Tibial nerve (tissue), 4 donors: ENCODE results near the gene LSM10. TPM values are rescaled to one million over a fixed set of nuclear protein-coding genes. Genes with fewer than 3 reads are reported as not detected.

Experiments used
- DNase-seq, 2 donors: peaks; one replicate each; pipeline ENCODE4 v3.0.0-alpha.2; 2019; ENCODE audit warnings: low spot score in 2 of 2
- H3K27ac ChIP-seq, 4 donors: fragments of 200-600 bp; sonication (generic) in 3 of 4; one replicate each; pipeline ENCODE4 v1.5.1; 2017 to 2019; ENCODE audit warnings: mild to moderate bottlenecking in 1 of 4
- H3K27me3 ChIP-seq, 2 donors: fragments of 200-600 bp; sonication (generic) in 1 of 2; one replicate each; pipeline versions ENCODE4 v1.5.1 to v1.6.0; 2017 to 2019
- H3K36me3 ChIP-seq, 3 donors: fragments of 200-600 bp; sonication (generic); one replicate each; pipeline ENCODE4 v1.5.1; 2018 to 2019
- H3K4me1 ChIP-seq, 4 donors: fragments of 200-600 bp; sonication (generic) in 3 of 4; one replicate each; pipeline ENCODE4 v1.5.1; 2017 to 2019
- H3K4me3 ChIP-seq, 4 donors: fragments of 200-600 bp; sonication (generic) in 3 of 4; one replicate each; pipeline ENCODE4 v1.5.1; 2017 to 2019; ENCODE audit warnings: mild to moderate bottlenecking in 1 of 4, moderate library complexity in 1 of 4
- H3K9me3 ChIP-seq, 4 donors: fragments of 200-600 bp; sonication (generic) in 3 of 4; one replicate each; pipeline ENCODE4 v1.5.1; 2017 to 2019
- EP300 ChIP-seq, 2 donors: sonication (generic); formaldehyde crosslinking; IDR thresholded peaks; one replicate each; pipeline ENCODE4 v1.6.1; 2017; ENCODE audit warnings: antibody characterized with exemption in 2 of 2, mild to moderate bottlenecking in 1 of 2
- POLR2A ChIP-seq, 2 donors: fragments of 450-650 bp; IDR thresholded peaks; one replicate each; pipeline ENCODE4 v1.6.1; 2017; ENCODE audit warnings: antibody characterized with exemption in 2 of 2, mild to moderate bottlenecking in 2 of 2, moderate library complexity in 2 of 2
- whole genome bisulfite sequencing, 2 donors: methylation state at CpG; one replicate each; pipeline ENCODE4 v1.1.5; 2018; 5-methylcytosine and 5-hydroxymethylcytosine counted together
- total RNA-seq, 4 donors: library from RNA; depleted of rRNA; stranded (reverse); fragments of >200 nt; gene quantifications; one replicate each; pipeline ENCODE4 v1.1.0, GENCODE V29; 2016
- TF ChIP-seq, protein P1 (sequence below), 5 experiments: fragments of 200-600 bp in 3 of 5; fragments of 450-650 bp in 2 of 5; sonication (generic) in 3 of 5; IDR thresholded peaks; one replicate each; pipeline ENCODE4 v1.5.1; 2016 to 2019; ENCODE audit warnings: antibody characterized with exemption in 5 of 5, mild to moderate bottlenecking in 3 of 5, moderate library complexity in 2 of 5

LSM10 gene
- total RNA-seq, 4 donors from 2014 or later = 10.2 to 75.6 (median 34.7) TPM

- no peak for DNase-seq
- 80 to 93% methylated on average over 3 of the region's 3 CpGs for WGBS, 2 donors
- peak overlapping the region; percentile 19 to 72 (median 48) for H3K27ac ChIP-seq
- H3K27me3 ChIP-seq = no peaks in the 10 kb centered on the region
- no peaks in the 10 kb centered on the region for H3K9me3 ChIP-seq
- H3K4me1 ChIP-seq = peaks cover 0 to 73% (median 19%) of the 10 kb centered on the region in 4 donors
- H3K36me3 ChIP-seq = peaks cover 0 to 9% (median 0%) of the 10 kb centered on the region in 3 donors
- no peak overlapping the region for H3K4me3 ChIP-seq
- TF ChIP-seq EP300 (IDR thresholded peaks at IDR 0.05) (no peak), POLR2A (IDR thresholded peaks at IDR 0.05) (no peak)
- TF ChIP-seq, protein P1, sequence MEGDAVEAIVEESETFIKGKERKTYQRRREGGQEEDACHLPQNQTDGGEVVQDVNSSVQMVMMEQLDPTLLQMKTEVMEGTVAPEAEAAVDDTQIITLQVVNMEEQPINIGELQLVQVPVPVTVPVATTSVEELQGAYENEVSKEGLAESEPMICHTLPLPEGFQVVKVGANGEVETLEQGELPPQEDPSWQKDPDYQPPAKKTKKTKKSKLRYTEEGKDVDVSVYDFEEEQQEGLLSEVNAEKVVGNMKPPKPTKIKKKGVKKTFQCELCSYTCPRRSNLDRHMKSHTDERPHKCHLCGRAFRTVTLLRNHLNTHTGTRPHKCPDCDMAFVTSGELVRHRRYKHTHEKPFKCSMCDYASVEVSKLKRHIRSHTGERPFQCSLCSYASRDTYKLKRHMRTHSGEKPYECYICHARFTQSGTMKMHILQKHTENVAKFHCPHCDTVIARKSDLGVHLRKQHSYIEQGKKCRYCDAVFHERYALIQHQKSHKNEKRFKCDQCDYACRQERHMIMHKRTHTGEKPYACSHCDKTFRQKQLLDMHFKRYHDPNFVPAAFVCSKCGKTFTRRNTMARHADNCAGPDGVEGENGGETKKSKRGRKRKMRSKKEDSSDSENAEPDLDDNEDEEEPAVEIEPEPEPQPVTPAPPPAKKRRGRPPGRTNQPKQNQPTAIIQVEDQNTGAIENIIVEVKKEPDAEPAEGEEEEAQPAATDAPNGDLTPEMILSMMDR (IDR thresholded peaks at IDR 0.05) = no peak
Observed at GRCh38 chr1:36380782-36381181, 16.9 kb downstream of the LSM10 start.

DNA sequence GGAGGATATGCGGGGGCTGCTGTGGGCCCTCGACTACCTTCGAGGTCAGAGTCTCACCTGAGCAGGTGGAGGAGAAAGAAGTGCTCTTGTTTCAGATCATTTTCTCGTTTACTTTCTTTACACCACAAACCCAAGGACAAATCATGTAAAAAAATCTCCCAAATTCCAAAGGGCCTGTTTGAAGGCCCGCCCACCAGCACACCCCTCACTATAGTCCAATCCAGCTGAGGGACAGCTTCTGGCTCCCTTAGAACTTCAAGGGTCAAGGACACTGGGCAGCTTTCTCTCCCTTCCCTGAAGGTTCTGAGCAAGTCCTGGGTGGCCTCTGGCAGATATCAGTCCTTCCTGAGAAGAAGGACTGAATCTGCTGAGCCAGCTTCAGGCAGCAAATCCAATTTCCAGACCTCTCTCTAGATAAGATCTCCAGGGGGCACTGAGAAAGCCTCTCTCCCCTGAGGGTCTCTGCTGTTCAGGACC is 17.5 kb downstream of the LSM10 start:
- no peak for DNase-seq
- H3K9me3 ChIP-seq = no peaks in the 10 kb centered on the region
- 80 to 83% methylated on average over 5 of the region's 5 CpGs for WGBS, 2 donors
- H3K4me1 ChIP-seq = peaks cover 0 to 79% (median 20%) of the 10 kb centered on the region in 4 donors
- peak overlapping the region; percentile 38 to 72 (median 48) for H3K27ac ChIP-seq
- H3K27me3 ChIP-seq = no peaks in the 10 kb centered on the region
- H3K4me3 ChIP-seq = no peak overlapping the region
- peaks cover 0 to 9% (median 0%) of the 10 kb centered on the region in 3 donors for H3K36me3 ChIP-seq
- no peak for TF ChIP-seq POLR2A (IDR thresholded peaks at IDR 0.05)
- TF ChIP-seq, protein P1 (IDR thresholded peaks at IDR 0.05) = no peak
- no peak for TF ChIP-seq EP300 (IDR thresholded peaks at IDR 0.05)

GRCh38 chr1:36377791-36378492 is 19.8 kb downstream of the LSM10 start:
- Histone ChIP-seq H3K27me3 (no peaks in the 10 kb centered on the region), H3K36me3 (peaks cover 0 to 9% (median 0%) of the 10 kb centered on the region in 3 donors), H3K9me3 (no peaks in the 10 kb centered on the region), H3K27ac (peak overlapping the region in 2 of 4 donors; percentile 37 to 41), H3K4me1 (peaks cover 0 to 80% (median 25%) of the 10 kb centered on the region in 4 donors), H3K4me3 (no peak overlapping the region)
- DNase-seq = no peak
- TF ChIP-seq EP300 (IDR thresholded peaks at IDR 0.05) (no peak), POLR2A (IDR thresholded peaks at IDR 0.05) (no peak)
- TF ChIP-seq, protein P1 (IDR thresholded peaks at IDR 0.05) = no peak
- 71 to 79% methylated on average over 4 of the region's 4 CpGs for WGBS, 2 donors

GRCh38 chr1:36372617-36373016 is 25.1 kb downstream of the LSM10 start:
- Histone ChIP-seq H3K36me3 (peaks cover 0 to 2% (median 0%) of the 10 kb centered on the region in 3 donors), H3K27me3 (no peaks in the 10 kb centered on the region), H3K27ac (peak overlapping the region in 2 of 4 donors; percentile 89 to 97), H3K4me3 (no peak overlapping the region), H3K9me3 (no peaks in the 10 kb centered on the region), H3K4me1 (peaks cover 0 to 74% (median 41%) of the 10 kb centered on the region in 4 donors)
- no peak for DNase-seq
- TF ChIP-seq POLR2A (IDR thresholded peaks at IDR 0.05) (no peak), EP300 (IDR thresholded peaks at IDR 0.05) (no peak)
- TF ChIP-seq, protein P1 (IDR thresholded peaks at IDR 0.05) = no peak
- 70 to 83% methylated on average over 3 of the region's 3 CpGs for WGBS, 2 donors
